Natural killer cell (primary cell): ENCODE data around the gene IL1R1. TPM values are rescaled to one million over a fixed set of nuclear protein-coding genes. Genes with fewer than 3 reads are reported as not detected.

ENCODE experiments used
- ATAC-seq, 3 donors: fragments of 150-1000 bp in 2 of 3; fragments of 200-7000 bp in 1 of 3; cut with Tn5 transposase; 1 replicate in 1 of 3; 2 replicates in 2 of 3; pipeline ENCODE4 v1.10.0; 2021; ENCODE audit warnings: mild to moderate bottlenecking in 2 of 3, moderate library complexity in 2 of 3
- DNase-seq, 2 donors: peaks; one replicate each; pipeline versions ENCODE4 v3.0.0 to v3.0.0-alpha.2; 2013 to 2021; ENCODE audit warnings: mixed read lengths in 1 of 2
- H3K27ac ChIP-seq: one replicate; pipeline ENCODE4 v1.5.1; 2013; ENCODE audit warnings: mild to moderate bottlenecking, low read length
- H3K27me3 ChIP-seq: one replicate; pipeline ENCODE4 v1.6.1; 2013; ENCODE audit warnings: low read length; ENCODE audit not compliant: control insufficient read depth, insufficient read depth
- H3K36me3 ChIP-seq: one replicate; pipeline ENCODE4 v1.6.1; 2013; ENCODE audit warnings: low read length; ENCODE audit not compliant: control insufficient read depth, insufficient read depth
- H3K4me1 ChIP-seq: one replicate; pipeline ENCODE4 v1.6.1; 2013; ENCODE audit warnings: low read length; ENCODE audit not compliant: control insufficient read depth, insufficient read depth
- H3K4me3 ChIP-seq: one replicate; pipeline ENCODE4 v1.5.1; 2013; ENCODE audit warnings: low read length
- H3K9me3 ChIP-seq: one replicate; pipeline ENCODE4 v1.6.1; 2013; ENCODE audit warnings: low read length; ENCODE audit not compliant: control insufficient read depth, insufficient read depth
- H3K27ac Mint-ChIP-seq, 2 donors: one replicate each; pipeline ENCODE4 v1.8.0; 2022; ENCODE audit warnings: mild to moderate bottlenecking in 2 of 2, mixed read lengths in 2 of 2, moderate library complexity in 1 of 2
- H3K27me3 Mint-ChIP-seq, 2 donors: one replicate each; pipeline ENCODE4 v1.8.0; 2022; ENCODE audit warnings: low read depth in 2 of 2, mixed read lengths in 2 of 2
- H3K36me3 Mint-ChIP-seq: one replicate; pipeline ENCODE4 v1.8.0; 2022; ENCODE audit warnings: mixed read lengths
- H3K4me1 Mint-ChIP-seq, 2 donors: one replicate each; pipeline ENCODE4 v1.8.0; 2022; ENCODE audit warnings: mixed read lengths in 2 of 2
- H3K4me3 Mint-ChIP-seq: one replicate; pipeline ENCODE4 v1.8.0; 2022; ENCODE audit warnings: mild to moderate bottlenecking, moderate library complexity, mixed read lengths
- H3K9me3 Mint-ChIP-seq, 2 donors: one replicate each; pipeline ENCODE4 v1.8.0; 2022; ENCODE audit warnings: mixed read lengths in 2 of 2
- WGBS: methylation state at CpG from one replicate; pipeline ENCODE4 v1.1.7; 2013; ENCODE audit warnings: missing lambda C conversion rate; ENCODE audit not compliant: insufficient coverage; 5-methylcytosine and 5-hydroxymethylcytosine counted together
- intact Hi-C: fragments of 100-400 bp; cut with micrococcal nuclease; formaldehyde crosslinking; loops from one replicate; pipeline ENCODE4 v1.14.2; 2022
- total RNA-seq, 4 donors: library from RNA; stranded (reverse); fragments of 120-200 nt in 1 of 4; gene quantifications; one replicate each; pipeline versions ENCODE4 v1.2.3 to v1.2.4, GENCODE V29; 2013 to 2022
- TF ChIP-seq, protein P1 (sequence below): fragments of 200-600 bp; IDR thresholded peaks from one replicate; pipeline ENCODE4 v1.8.0; 2022; ENCODE audit warnings: antibody characterized with exemption

The IL1R1 gene
- total RNA-seq, 3 donors from 2014 or later (not counting 1 experiment from before 2014, with no cell fraction given), result 0.45 to 3.1 (median 0.68) TPM

DNA sequence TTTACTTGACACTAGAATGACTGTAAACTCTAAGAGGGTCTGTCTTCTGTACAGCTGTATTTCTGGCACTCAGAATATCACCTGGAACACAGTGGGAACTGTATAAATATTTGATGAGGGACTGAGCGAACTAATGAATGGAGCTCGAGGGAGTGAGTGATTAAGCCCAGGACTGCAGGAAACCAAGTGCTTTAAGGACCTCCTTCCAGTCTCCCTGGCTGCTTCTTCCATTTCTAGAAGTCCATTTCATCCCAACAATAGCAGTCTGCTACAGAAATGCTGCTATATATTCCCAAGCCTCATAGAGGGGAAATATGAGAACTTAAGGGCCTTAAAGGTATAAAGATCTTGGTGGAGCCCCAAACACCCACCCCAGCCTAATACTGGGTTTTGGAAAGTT is 41.5 kb downstream of the IL1R1 start:
- intact Hi-C loops, result loop anchor here (2.0 kb wide), 1 partner anchor 57 kb away; no protein-coding TSS in a partner anchor
- no peak overlapping the region for H3K27ac Mint-ChIP-seq
- Histone ChIP-seq H3K36me3 (no peaks in the 10 kb centered on the region), H3K27ac (no peak overlapping the region), H3K4me1 (peaks cover 8% of the 10 kb centered on the region), H3K4me3 (no peak overlapping the region), H3K27me3 (peaks cover 7% of the 10 kb centered on the region), H3K9me3 (no peaks in the 10 kb centered on the region)
- TF ChIP-seq, protein P1, sequence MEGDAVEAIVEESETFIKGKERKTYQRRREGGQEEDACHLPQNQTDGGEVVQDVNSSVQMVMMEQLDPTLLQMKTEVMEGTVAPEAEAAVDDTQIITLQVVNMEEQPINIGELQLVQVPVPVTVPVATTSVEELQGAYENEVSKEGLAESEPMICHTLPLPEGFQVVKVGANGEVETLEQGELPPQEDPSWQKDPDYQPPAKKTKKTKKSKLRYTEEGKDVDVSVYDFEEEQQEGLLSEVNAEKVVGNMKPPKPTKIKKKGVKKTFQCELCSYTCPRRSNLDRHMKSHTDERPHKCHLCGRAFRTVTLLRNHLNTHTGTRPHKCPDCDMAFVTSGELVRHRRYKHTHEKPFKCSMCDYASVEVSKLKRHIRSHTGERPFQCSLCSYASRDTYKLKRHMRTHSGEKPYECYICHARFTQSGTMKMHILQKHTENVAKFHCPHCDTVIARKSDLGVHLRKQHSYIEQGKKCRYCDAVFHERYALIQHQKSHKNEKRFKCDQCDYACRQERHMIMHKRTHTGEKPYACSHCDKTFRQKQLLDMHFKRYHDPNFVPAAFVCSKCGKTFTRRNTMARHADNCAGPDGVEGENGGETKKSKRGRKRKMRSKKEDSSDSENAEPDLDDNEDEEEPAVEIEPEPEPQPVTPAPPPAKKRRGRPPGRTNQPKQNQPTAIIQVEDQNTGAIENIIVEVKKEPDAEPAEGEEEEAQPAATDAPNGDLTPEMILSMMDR, result no peak
- H3K27me3 Mint-ChIP-seq, result peaks cover 35 to 68% of the 10 kb centered on the region in 2 donors
- no peak overlapping the region for H3K4me3 Mint-ChIP-seq
- peaks cover 6 to 7% of the 10 kb centered on the region in 2 donors for H3K4me1 Mint-ChIP-seq
- 67% methylated on average over 2 of the region's 2 CpGs for WGBS
- DNase-seq, result no peak
- no peak for ATAC-seq
- no peaks in the 10 kb centered on the region for H3K36me3 Mint-ChIP-seq
- H3K9me3 Mint-ChIP-seq, result no peaks in the 10 kb centered on the region

DNA sequence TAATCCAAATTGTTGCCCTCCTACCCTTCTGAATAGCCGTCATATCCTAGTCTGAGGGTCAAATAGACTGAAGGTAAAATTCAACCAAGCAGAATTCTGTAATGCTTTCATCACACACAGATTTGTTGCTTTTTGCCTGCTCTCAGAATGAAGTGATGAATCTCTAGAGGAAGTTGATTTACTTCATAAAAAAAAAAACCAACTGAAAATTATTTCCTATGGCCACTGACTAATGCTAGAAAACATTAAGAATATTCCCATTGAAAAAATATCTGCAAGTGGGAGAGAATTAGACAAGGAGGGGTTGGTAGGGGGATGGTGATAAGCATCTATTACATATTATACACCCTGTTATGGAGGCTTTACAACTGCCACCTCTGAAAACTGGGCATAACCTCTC is 42.0 kb downstream of the IL1R1 start:
- Mint-ChIP-seq H3K27me3 (peaks cover 35 to 68% of the 10 kb centered on the region in 2 donors), H3K4me3 (no peak overlapping the region), H3K27ac (no peak overlapping the region), H3K36me3 (no peaks in the 10 kb centered on the region), H3K4me1 (peaks cover 6 to 7% of the 10 kb centered on the region in 2 donors), H3K9me3 (no peaks in the 10 kb centered on the region)
- no peak overlapping the region for H3K4me3 ChIP-seq
- peaks cover 7% of the 10 kb centered on the region for H3K27me3 ChIP-seq
- H3K36me3 ChIP-seq, result no peaks in the 10 kb centered on the region
- TF ChIP-seq, protein P1, result no peak
- no peak for DNase-seq
- no peak for ATAC-seq
- peaks cover 8% of the 10 kb centered on the region for H3K4me1 ChIP-seq
- no CpG with 5 or more reads among the region's 1 CpG for WGBS
- no peak overlapping the region for H3K27ac ChIP-seq
- intact Hi-C loops, result loop anchor here (2.0 kb wide), 1 partner anchor 56 kb away; no protein-coding TSS in a partner anchor
- H3K9me3 ChIP-seq, result no peaks in the 10 kb centered on the region

DNA sequence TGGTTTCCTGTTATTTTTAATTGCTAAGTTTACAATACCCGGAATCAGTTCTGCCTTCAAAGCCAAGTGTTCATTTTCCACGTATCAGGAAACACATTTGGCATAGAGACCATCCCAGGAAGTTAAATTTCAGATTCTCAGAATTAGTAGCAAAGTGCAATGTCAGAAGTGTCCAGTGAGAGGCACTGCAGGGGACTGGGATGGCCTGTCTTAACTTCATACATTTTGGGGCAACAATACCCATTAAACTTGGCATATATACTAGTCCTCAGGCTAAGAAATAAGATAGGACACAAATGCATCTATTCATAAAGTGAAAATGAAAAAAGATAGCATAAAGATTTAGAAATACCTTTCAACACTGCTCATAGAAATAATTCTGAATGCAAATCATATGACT is 42.8 kb downstream of the IL1R1 start:
- Histone ChIP-seq H3K4me3 (no peak overlapping the region), H3K27me3 (peaks cover 5% of the 10 kb centered on the region), H3K27ac (no peak overlapping the region), H3K36me3 (no peaks in the 10 kb centered on the region), H3K9me3 (no peaks in the 10 kb centered on the region), H3K4me1 (peaks cover 8% of the 10 kb centered on the region)
- WGBS, result 0% methylated on average over 2 of the region's 2 CpGs
- Mint-ChIP-seq H3K36me3 (no peaks in the 10 kb centered on the region), H3K9me3 (no peaks in the 10 kb centered on the region), H3K4me3 (no peak overlapping the region), H3K27ac (no peak overlapping the region), H3K27me3 (peaks cover 36 to 68% of the 10 kb centered on the region in 2 donors), H3K4me1 (peaks cover 6 to 7% of the 10 kb centered on the region in 2 donors)
- ATAC-seq, result peak in 1 of 3 donors; percentile 44
- intact Hi-C loops, result loop anchor here (2.0 kb wide), 1 partner anchor 55 kb away; no protein-coding TSS in a partner anchor
- TF ChIP-seq, protein P1, result peak; percentile 47
- peak in 1 of 2 donors; percentile 38 for DNase-seq
